K562 (cell line): ENCODE results near the gene GPR119. TPM values are rescaled to one million over a fixed set of nuclear protein-coding genes. Genes with fewer than 3 reads are reported as not detected.
A peak's percentile ranks its signal among the peaks of the same experiment; 100 is the strongest.

Experiments used
- ATF7 ChIP-seq: fragments of 450-650 bp; IDR thresholded peaks from 2 replicates; pipeline ENCODE4 v1.7.1; 2014; ENCODE audit warnings: mild to moderate bottlenecking, moderate library complexity
- BDP1 ChIP-seq: IDR thresholded peaks from 3 replicates; pipeline ENCODE4 v1.6.1; 2011; ENCODE audit not compliant: insufficient read length, insufficient read depth
- C11orf30 ChIP-seq: fragments of 450-650 bp; IDR thresholded peaks from 2 replicates; pipeline ENCODE4 v1.6.1; 2016; ENCODE audit warnings: low read depth, mild to moderate bottlenecking
- CLOCK ChIP-seq: fragments of 250-450 bp; sonication (Bioruptor Pico); IDR thresholded peaks from 2 replicates; pipeline ENCODE4 v1.4.0; 2020; ENCODE audit warnings: mild to moderate bottlenecking, moderate library complexity, borderline replicate concordance
- CTBP1 ChIP-seq: fragments of 450-650 bp; IDR thresholded peaks from 2 replicates; pipeline ENCODE4 v1.6.1; 2016; ENCODE audit warnings: borderline replicate concordance
- DNMT1 ChIP-seq: fragments of 450-650 bp; IDR thresholded peaks from 2 replicates; pipeline ENCODE4 v1.6.1; 2016; ENCODE audit warnings: antibody characterized with exemption, mild to moderate bottlenecking
- ETV1 ChIP-seq: fragments of 450-650 bp; conservative IDR thresholded peaks from 2 replicates; pipeline ENCODE4 v1.6.1; 2016; ENCODE audit warnings: missing genetic modification characterization, control low read depth, low read depth, missing compliant biosample characterization
- FOXJ2 ChIP-seq: fragments of 200-800 bp; sonication (Bioruptor generic); IDR thresholded peaks from 2 replicates; pipeline ENCODE4 v1.6.1; 2016; ENCODE audit warnings: missing genetic modification characterization, missing compliant biosample characterization
- FOXJ3 ChIP-seq: sonication (generic); formaldehyde crosslinking; IDR thresholded peaks from 2 replicates; pipeline ENCODE4 v1.4.0; 2020; ENCODE audit warnings: mild to moderate bottlenecking, missing genetic modification reagents
- KDM5B ChIP-seq: fragments of 200-600 bp; sonication (generic); IDR thresholded peaks from 2 replicates; pipeline ENCODE4 v1.6.1; 2012; ENCODE audit warnings: low read depth, mild to moderate bottlenecking, moderate library complexity, low read length, control low read depth, inconsistent platforms; ENCODE audit not compliant: insufficient replicate concordance
- NCOA2 ChIP-seq, 2 experiments: fragments of 450-650 bp; IDR thresholded peaks; 2 replicates each; pipeline ENCODE4 v1.6.1; 2018; ENCODE audit warnings: mild to moderate bottlenecking in 2 of 2, moderate library complexity in 1 of 2; ENCODE audit not compliant: partially characterized antibody in 2 of 2
- PRMT5 ChIP-seq: sonication (generic); formaldehyde crosslinking; IDR thresholded peaks from 2 replicates; pipeline ENCODE4 v1.5.0; 2020; ENCODE audit warnings: missing genetic modification reagents
- SAFB ChIP-seq: fragments of 200-400 bp; formaldehyde crosslinking; IDR thresholded peaks from 2 replicates; pipeline ENCODE4 v1.6.1; 2017; ENCODE audit warnings: low read depth, low read length, borderline replicate concordance
- SMARCA4 ChIP-seq: fragments of 450-650 bp; IDR thresholded peaks from 2 replicates; pipeline ENCODE4 v1.6.1; 2016
- ZKSCAN1 ChIP-seq: fragments of 150-350 bp; IDR thresholded peaks from 2 replicates; pipeline ENCODE4 v1.6.1; 2016; ENCODE audit warnings: low read depth, low read length
- ZKSCAN3 ChIP-seq: fragments of 250-450 bp; sonication (Bioruptor Pico); IDR thresholded peaks from 2 replicates; pipeline ENCODE4 v1.4.0; 2020
- ZNF12 ChIP-seq: sonication (generic); formaldehyde crosslinking; IDR thresholded peaks from 2 replicates; pipeline ENCODE4 v1.4.0; 2020; ENCODE audit warnings: mild to moderate bottlenecking, missing genetic modification reagents
- ZNF146 ChIP-seq: IDR thresholded peaks from one replicate; pipeline ENCODE4 v1.6.1; 2018; ENCODE audit warnings: missing compliant biosample characterization; ENCODE audit not compliant: unreplicated experiment
- ZNF3 ChIP-seq: fragments of 250-450 bp; sonication (Bioruptor Pico); IDR thresholded peaks from 2 replicates; pipeline ENCODE4 v1.5.0; 2021; ENCODE audit warnings: mild to moderate bottlenecking, moderate library complexity
- polyA plus RNA-seq, 8 experiments: library from polyadenylated mRNA; depleted of rRNA in 4 of 8; stranded (reverse) in 5 of 8; unstranded in 3 of 8; fragments of >200 nt; fragmentation: Nextera tagmentation in 2 of 8; fragmentation: Illumina TruSeq in 1 of 8; extraction: Ambion mirVana in 2 of 8; extraction: Trizol in 1 of 8; gene quantifications; 2 replicates each; pipeline versions ENCODE4 v1.2.1 to v1.2.3, GENCODE V29; 2011 to 2014; ENCODE audit warnings: inconsistent platforms in 1 of 8, missing spikeins in 1 of 8
- total RNA-seq, 7 experiments: library from RNA; depleted of rRNA in 6 of 7; stranded (reverse); fragments of >200 nt in 6 of 7; fragmentation: Illumina TruSeq in 2 of 7; extraction: Trizol in 2 of 7; gene quantifications; 2 replicates each; pipeline versions ENCODE4 v1.2.1 to v1.2.3, GENCODE V29; 2011 to 2021; ENCODE audit warnings: low replicate concordance in 1 of 7
- TF ChIP-seq, protein P1 (sequence below): sonication (generic); formaldehyde crosslinking; IDR thresholded peaks from 2 replicates; pipeline ENCODE4 v1.8.1; 2023; ENCODE audit warnings: missing genetic modification reagents, mild to moderate bottlenecking, borderline replicate concordance
- TF ChIP-seq, protein P2 (sequence below): fragments of 250-450 bp; sonication (Bioruptor Pico); IDR thresholded peaks from 2 replicates; pipeline ENCODE4 v1.5.0; 2021

GPR119 gene
- total and polyA plus RNA-seq, 9 of the 15 experiments (the other 6 are each of a cell fraction or from before 2014, with no cell fraction given) = not detected

- TF ChIP-seq PRMT5 (CRISPR knock-in tag) = no peak
- TF ChIP-seq, protein P1, sequence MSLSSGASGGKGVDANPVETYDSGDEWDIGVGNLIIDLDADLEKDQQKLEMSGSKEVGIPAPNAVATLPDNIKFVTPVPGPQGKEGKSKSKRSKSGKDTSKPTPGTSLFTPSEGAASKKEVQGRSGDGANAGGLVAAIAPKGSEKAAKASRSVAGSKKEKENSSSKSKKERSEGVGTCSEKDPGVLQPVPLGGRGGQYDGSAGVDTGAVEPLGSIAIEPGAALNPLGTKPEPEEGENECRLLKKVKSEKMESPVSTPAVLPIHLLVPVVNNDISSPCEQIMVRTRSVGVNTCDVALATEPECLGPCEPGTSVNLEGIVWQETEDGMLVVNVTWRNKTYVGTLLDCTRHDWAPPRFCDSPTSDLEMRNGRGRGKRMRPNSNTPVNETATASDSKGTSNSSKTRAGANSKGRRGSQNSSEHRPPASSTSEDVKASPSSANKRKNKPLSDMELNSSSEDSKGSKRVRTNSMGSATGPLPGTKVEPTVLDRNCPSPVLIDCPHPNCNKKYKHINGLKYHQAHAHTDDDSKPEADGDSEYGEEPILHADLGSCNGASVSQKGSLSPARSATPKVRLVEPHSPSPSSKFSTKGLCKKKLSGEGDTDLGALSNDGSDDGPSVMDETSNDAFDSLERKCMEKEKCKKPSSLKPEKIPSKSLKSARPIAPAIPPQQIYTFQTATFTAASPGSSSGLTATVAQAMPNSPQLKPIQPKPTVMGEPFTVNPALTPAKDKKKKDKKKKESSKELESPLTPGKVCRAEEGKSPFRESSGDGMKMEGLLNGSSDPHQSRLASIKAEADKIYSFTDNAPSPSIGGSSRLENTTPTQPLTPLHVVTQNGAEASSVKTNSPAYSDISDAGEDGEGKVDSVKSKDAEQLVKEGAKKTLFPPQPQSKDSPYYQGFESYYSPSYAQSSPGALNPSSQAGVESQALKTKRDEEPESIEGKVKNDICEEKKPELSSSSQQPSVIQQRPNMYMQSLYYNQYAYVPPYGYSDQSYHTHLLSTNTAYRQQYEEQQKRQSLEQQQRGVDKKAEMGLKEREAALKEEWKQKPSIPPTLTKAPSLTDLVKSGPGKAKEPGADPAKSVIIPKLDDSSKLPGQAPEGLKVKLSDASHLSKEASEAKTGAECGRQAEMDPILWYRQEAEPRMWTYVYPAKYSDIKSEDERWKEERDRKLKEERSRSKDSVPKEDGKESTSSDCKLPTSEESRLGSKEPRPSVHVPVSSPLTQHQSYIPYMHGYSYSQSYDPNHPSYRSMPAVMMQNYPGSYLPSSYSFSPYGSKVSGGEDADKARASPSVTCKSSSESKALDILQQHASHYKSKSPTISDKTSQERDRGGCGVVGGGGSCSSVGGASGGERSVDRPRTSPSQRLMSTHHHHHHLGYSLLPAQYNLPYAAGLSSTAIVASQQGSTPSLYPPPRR (CRISPR knock-in tag) = no peak
- TF ChIP-seq CTBP1 = peak; percentile 23; the same call in 1 of the 2 replicates
- TF ChIP-seq, protein P2, sequence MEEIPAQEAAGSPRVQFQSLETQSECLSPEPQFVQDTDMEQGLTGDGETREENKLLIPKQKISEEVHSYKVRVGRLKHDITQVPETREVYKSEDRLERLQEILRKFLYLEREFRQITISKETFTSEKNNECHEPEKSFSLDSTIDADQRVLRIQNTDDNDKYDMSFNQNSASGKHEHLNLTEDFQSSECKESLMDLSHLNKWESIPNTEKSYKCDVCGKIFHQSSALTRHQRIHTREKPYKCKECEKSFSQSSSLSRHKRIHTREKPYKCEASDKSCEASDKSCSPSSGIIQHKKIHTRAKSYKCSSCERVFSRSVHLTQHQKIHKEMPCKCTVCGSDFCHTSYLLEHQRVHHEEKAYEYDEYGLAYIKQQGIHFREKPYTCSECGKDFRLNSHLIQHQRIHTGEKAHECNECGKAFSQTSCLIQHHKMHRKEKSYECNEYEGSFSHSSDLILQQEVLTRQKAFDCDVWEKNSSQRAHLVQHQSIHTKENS (CRISPR knock-in tag) = no peak
- no peak for TF ChIP-seq NCOA2 (IDR thresholded peaks at IDR 0.05; ENCODE audit: partially characterized antibody in 2 of 2)
- TF ChIP-seq CLOCK (CRISPR knock-in tag) = no peak
- TF ChIP-seq ZNF3 (CRISPR knock-in tag) = no peak
- TF ChIP-seq FOXJ3 (CRISPR knock-in tag) = no peak
- no peak for TF ChIP-seq ZNF12 (CRISPR knock-in tag)
- no peak for TF ChIP-seq ZKSCAN1
- TF ChIP-seq C11orf30 = no peak
- peak; percentile 45; the same call in 1 of the 2 replicates for TF ChIP-seq ATF7
- no peak for TF ChIP-seq SAFB
- no peak for TF ChIP-seq ZKSCAN3 (CRISPR knock-in tag)
- TF ChIP-seq ZNF146 (CRISPR knock-in tag) = no peak
- no peak for TF ChIP-seq SMARCA4
- no peak for TF ChIP-seq DNMT1
- TF ChIP-seq KDM5B = peak; percentile 31
- TF ChIP-seq BDP1 = no peak
- peak; percentile 81 for TF ChIP-seq FOXJ2 (tag)
- peak; percentile 71 for TF ChIP-seq ETV1 (tag)
Measured at GRCh38 chrX:130339408-130340222, 45.9 kb downstream of the GPR119 start, which contains the start of gene SLC25A14 (continued).
